Stimulated activated CD8-positive, alpha-beta memory T cell treated with anti-CD3 and anti-CD28 coated beads, Interleukin-4, amount 100 ng/mL, for 1 hour (primary cell): ENCODE data around the gene FBLN1.

Source experiments
- DNase-seq, 2 donors: peaks; one replicate each; pipeline ENCODE4 v3.0.0-alpha.2; 2020; ENCODE audit warnings: low read depth in 2 of 2, low spot score in 1 of 2

FBLN1 gene

DNA sequence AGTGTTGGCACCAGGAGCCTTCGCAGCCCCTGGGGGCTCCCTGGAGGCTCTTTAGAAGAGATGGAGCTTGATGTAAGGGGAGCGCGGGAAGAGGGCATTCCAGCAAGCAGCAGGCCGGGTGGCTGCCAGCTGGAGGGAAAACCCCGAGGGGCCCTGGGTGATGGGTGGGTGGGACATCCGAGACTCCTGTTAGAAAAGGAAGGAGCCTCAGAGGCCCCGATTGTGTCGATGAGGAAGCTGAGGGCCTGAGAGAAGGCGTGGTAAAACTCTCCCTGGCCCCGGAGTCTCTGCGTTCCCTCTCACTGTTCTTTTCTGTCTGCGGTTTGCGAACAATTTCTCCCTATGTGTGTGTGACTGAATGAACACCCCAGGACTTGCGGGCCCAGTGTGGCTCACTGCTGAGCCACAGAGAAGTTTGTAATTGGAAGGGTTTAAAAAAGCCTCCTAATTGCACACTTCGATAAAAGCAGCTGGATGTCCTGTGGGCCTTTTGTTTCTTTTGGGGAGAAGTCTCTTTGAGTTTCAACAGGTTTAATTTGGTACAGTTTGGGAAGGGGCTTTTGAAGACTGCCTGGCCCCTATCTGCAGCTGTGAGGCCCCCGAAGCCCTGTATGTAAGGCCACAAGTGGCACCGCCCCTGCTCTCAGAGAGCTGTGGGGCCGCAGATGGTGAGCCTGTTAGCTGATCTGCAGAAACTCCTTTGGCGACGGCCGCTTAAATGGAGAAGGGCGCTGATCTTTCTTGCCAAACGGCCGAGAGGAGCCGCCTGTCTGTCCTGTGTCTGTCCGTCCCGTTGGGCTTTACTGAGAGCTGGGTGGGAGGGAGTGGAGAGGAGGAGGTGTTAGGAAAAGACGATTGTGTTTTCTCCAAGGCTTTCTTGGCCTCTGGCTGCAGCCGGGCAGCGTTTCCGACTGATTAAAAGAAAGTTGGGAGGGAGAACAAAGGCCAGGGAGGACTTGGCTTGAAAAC lies 2.0 kb downstream of the FBLN1 start:
- no peak for DNase-seq

DNA sequence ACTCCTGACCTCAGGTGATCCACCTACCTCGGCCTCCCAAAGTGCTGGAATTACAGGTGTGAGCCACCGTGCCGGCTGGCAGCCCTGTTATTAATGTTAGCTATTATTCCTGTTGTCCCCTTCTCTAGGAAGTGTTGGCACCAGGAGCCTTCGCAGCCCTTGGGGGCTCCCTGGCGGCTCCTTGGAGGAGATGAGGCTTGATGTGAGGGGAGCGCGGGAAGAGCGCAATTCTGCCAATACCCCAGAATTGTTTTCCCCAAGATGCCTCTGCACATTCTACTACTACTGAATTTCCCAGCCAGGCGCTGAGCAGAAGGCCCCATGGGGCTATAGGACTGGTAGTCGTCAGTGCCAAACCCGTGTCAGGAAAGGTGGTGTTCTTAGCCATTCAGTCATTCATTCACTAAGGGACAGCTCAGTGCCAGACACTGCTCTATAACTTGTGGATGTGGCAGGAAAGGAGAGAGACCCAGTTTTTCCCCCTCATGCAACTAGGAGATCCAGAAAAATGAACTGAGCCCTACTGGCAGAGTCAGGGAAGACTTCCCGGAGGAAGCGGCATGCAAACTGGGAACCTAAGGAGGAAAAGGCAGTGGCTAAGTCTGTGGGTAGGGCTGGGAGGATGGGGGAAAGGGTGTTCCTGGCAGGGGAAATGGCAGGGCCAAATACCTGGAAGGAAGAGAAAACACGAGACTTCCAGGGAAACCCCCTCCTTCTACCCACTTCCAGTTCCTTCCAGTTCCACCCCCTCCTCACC lies 3.5 kb downstream of the FBLN1 start:
- no peak for DNase-seq

DNA sequence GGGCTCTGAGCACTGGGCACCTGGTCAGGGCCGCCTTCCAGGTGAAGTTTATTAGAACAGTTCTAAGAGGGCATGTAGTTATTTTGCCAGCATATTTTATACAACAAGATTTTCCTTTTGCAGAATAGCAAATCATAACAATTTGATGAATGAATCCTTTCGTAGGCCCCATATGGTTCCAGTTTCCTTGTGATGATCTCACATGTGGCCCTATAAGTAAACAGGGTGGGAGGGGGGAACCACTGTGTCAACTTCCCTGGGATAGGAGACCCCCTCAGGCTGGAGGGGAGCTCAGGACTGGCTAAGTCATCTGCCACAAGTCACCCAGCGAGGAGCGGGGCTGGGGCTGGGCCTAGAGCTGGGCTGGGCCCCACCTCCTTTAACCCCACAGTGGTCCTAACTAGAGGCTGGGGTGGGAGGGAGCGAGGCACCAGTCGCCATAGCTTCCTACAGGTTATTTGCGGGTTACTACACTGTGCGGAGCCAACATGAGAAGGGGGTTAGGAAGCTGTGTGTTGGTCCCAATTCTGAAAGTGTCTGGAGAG lies 4.2 kb downstream of the FBLN1 start:
- DNase-seq: no peak

DNA sequence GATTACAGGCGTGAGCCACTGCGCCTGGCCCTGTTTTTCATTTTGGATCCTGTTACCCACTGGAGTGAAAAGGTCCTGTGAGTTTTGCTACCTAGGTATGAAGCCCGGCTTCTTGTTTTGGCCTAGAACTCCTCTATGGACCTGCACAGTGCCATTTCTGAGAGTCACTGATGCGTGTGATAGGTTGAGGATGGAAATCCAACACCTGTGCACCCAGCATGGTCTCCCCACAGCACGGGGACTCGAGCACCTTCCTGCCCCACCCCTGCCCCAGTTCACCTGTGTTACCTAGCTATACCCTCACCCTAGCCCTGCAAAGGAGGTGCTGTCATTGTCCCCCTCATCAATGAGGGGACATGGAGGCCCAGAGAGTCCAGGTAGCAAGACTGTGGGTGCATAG lies 5.1 kb downstream of the FBLN1 start:
- DNase-seq: no peak

DNA sequence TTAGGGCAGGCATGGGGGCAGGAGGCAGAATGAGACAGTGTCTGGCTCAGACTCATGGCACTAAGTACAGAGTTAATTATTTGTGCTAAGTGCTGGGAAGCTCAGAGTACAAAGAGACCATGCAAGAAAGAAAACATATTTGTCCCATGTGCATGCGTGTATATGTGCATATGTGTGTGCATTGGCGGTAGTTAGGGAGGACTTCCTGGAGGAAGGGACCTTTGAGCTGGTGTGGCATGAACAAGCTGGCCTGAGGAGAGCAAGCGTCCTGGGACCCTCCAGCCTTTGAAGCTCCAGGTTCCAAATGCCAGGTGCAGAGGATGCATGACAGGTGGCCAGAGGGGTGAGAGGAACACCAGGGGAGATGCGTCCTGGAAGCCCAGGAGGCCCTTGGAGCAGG lies 6.1 kb downstream of the FBLN1 start:
- no peak for DNase-seq

DNA sequence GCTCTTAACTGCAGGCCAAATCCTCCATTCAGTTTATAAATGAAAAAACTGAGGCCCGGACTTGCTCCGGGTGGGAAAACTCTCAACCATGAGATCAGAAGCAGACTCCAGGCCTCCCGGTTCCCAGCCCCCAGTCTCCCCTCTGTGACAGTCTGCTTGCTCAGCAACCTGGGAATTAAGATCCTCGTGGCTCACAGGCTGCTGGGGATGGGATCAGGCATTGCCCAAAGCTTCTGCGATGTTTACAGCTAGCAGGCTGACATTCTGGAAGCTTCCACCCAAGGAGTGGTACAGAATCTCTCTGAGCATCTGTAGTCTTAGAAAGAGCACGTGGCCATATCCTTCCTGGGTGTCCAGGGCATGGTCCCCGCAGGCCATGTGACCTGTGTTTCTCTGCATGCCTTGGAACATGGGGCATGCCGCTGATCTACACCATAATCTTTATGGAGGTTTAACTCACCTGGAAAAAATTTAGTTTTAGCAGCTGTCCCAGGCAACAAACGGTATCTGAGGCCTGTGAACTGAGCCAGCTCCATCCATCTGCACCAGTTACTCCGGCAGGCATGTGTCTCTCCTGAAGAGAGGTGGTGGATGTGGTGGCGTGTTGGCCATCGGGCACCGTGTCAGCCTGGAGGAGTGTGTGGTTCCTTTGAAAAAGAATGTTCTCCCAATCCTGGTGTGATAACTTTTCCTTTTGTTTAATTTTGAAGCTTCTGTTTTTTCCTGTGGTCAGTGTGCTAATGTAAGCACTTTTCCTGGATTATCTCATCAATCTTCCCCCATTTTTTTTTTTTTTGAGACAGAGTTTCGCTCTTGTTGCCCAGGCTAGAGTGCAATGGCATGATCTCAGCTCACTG lies 7.9 kb downstream of the FBLN1 start:
- DNase-seq: no peak

DNA sequence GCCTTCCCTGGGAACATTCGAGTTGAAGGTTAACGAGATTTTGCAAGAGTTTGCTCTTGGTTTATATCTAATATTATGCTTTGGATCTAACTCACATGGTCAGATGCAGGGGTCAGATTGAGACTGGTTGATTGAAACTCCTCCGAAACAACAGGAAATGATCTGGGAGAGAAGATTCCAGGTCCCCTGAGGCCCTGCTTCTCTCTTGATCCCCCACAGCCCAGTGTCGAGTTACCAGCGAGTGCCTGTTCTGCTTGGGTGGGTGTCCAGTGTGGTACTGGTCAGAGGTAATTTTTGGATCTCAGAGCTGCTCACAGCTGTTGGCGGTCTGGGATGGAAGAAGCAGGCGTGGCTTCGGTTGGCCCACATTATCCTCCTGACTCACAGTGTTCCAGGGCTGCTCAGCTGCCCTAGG lies 9.2 kb downstream of the FBLN1 start:
- DNase-seq: no peak

DNA sequence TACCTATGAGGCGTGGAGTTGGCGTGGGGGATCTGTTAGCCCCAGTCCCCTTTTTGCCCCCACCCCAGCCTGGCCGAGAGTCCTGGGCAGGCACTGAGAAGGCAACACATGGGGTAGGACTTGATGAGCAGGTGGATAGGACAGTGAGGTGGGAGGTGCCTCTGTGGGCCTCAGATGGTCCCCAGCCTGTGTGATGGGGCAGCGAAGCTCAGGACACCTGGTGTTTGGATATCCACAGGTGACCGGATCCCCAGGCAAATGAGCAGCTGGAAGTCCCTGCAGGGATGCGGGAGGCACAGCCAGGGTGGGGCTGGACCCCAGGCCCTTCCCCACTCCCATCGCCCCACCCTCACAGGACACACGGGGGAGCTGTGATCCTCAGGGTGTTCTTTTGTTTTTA lies 9.7 kb downstream of the FBLN1 start:
- DNase-seq: no peak

DNA sequence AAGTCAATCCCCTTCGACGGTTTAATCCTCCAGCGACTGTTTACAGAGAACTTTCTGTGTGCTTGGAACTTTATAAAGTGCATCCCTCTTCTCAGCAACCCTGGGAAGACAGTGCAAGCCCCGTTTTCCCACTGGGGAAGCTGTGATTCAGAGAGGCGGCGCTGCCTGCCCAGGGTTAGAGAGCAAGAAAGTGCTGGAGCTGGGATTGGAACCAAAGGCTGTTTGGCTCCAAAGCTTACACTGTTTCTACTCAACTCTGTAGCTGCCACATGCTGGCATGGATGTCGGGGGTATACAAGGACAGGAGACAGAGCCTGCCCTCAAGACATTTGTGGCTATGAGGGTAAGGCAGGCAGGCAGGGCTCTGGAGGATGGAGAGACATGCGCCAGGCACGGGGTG lies 13.0 kb downstream of the FBLN1 start:
- DNase-seq: no peak

DNA sequence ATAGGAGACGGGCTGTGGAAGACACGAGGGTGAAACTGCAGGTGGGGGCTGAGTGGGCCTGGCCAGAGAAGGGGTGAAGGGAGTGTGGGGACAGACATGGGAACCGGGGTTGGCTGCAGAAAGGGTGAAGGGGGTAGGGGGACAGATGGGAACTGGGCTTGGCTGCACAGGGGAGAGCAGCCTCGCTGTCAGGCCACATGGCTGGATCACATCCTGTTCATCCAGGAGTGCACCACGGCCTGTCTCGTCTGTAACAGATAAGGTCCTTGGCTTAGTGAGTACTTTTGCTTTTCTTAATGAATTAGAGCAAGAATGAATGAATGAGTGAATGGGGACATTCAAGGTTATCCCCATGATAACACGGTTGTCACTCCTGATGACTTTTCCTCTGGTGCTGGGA lies 13.5 kb downstream of the FBLN1 start:
- no peak for DNase-seq

DNA sequence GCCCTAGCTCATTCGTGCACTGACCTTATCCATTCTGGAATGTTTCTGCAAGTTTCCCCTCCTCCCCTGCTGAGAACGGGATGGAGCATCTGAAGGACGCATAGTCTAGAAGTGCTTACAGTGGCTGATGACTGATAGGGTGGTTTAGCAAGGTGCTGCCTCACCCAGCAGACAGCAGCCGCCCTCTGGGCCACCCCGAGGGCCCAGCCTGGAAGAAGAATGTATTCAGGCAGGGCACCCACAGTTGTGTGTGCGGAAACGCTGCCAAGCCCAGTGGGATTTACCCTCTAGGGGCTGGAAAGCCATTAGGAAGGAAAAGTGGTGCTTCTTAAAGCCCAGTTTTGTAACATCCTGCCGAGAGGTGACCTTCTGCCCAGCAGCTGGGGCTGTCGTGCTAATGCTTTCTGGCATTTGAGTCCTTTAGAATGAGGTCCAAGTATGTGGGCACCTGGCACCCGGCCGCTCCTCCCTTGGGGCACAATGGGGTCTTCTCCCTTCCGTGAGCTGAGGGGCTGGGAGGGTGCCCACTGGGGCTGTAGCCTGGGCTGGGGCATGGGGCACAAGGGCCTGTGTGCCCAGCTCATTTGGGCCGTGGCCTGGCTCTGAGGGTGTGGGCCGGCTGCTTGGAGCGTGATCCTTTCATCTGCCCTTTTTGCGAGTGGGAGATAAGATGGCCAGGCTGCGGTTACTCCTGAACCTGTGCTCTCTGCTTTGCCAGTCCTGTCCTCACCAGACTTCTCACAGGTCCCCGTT lies 14.4 kb downstream of the FBLN1 start:
- DNase-seq: no peak

DNA sequence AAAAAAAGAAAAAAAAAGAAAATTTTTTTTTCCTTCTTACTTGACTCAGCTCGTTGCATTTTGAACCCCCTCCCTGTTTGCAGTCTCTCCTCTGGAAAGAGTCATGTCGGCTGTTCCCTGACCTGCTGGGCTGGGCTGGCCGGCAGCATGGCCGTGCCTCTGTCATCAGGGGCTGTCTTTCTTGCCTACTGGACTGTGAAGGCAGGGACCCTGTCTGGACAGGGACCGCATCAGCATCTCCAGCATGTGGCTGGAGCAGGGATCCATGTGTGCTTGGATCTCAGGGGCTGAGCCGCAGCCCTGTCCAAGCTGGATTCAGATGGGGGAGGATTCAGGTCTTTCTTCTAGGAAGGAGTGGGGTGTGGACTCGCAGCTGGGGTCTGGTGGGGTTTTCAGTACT lies 15.5 kb downstream of the FBLN1 start:
- DNase-seq: no peak

DNA sequence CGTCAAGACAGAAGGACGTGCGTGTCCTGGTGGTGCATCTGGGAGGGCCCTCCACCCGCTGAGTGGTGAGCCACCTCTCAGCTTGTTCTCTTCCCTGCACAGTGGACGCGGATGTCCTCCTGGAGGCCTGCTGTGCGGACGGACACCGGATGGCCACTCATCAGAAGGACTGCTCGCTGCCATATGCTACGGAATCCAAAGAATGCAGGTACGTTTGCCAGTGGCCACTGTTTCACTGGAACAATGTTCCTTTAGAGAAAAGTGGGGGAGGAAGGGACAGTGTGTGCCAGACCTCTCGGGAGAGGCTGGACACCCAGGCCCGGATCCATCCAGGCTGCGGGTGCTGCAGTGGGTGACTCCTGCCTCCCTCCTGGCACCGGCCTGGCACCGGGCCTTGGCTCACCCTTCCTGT lies 15.9 kb downstream of the FBLN1 start:
- no peak for DNase-seq

DNA sequence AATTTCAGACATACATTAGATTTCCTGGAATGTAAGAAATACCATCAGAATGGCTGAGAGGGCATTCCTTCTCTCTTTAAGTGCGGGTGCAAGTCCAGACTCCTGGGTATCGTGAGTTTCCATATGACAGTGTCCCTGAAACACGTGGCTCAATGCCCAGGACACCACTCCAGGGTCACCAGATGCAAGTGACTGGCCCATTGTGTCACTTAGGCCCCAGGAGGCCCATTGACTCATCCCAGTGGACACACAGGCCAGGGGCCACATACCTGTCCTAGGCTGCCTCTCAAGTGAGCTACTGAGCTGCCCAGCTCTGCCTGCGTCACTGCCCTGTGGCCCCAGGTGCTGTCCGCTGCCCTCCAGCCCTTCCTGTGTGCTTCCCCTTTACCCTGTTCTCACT lies 18.5 kb downstream of the FBLN1 start:
- no peak for DNase-seq

DNA sequence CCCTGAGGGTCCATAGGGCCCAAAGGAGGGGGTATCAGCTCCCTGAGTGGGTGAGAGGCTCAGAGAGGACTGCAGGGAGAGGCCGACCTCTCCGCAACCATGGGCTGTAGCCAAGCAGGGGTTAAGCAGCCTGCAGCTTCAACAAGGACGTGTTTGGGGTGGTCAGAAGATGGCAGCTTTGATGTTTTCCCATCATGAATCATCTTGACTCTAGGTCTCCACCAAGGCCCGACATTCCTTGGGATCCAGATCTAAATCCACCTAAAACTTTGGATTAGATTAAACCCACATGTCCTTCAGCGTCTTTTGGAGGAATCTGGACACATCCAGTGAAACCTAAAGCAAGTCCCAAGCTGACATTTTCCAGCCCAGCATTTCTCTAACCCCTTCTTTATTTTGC lies 19.8 kb downstream of the FBLN1 start:
- no peak for DNase-seq

DNA sequence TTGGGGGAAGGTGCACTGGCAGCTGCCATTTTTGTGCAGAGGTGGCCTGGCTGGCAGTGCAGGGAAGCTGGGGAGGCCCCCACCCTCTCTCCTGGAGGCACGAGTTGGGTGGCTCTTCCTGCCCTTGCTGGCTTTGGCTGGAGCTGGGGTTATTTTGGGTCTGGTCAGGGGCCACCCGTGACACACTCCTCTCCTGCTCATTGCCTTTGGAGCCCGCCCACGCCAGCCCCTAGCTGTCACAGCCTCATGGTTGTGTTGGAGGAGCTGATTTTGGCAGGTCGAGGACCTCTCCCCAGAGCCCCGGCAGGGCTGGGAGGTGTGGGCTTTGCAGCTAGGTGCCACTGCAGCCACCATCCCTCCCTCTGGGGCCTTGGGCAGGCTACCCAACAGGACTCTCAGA lies 21.5 kb downstream of the FBLN1 start:
- DNase-seq: no peak

DNA sequence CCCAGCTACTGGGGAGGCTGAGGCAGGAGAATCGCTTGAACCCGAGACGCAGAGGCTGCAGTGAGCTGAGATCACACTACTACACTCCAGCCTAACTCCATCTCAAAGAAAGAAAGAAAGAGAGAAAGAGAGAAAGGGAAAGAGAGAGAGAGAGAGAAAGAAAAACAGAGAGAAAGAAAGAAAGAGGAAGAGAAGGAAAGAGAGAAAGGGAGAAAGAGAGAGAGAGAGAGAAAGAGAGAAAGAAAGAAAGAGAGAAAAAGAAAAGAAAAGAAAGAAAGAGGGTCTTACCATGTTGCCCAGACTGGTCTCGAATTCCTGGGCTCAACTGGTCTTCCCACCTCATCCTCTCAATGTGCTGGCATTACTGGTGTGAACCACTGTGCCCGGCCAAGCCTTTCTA lies 22.3 kb downstream of the FBLN1 start:
- DNase-seq: no peak

DNA sequence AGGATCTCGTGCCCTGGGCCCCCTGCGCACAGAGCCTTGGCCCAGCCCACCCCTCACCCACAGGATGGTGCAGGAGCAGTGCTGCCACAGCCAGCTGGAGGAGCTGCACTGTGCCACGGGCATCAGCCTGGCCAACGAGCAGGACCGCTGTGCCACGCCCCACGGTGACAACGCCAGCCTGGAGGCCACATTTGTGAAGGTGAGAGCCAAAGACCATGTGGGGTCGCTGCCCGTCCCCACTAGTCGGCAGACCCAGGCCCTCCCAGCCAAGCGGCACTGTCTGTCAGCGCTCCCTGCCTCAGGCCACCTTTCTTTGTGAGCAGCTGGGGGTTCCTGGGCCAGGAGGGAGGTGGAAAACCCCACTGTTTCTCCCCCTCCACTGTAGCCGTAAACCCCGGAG lies 22.8 kb downstream of the FBLN1 start:
- DNase-seq: no peak

DNA sequence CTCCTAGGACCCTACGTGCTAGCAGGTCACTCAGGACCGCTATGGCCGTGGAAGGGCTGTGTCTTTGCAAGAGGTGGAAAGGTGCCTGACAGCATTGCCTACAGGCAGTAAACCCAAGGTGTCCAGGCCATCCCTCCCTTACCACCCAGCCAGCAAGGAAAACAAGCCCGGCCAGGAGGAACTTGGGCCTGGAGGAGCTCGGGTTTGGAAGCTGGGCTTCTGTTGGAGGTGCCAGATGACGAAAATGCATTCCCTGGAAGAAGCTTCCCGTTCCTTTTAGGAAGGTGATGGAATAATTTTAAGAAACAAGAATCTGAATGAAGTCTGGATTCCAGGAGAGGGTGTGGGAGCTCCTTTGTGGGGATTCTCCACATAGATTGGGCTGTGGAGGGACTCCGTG lies 23.6 kb downstream of the FBLN1 start:
- no peak for DNase-seq

DNA sequence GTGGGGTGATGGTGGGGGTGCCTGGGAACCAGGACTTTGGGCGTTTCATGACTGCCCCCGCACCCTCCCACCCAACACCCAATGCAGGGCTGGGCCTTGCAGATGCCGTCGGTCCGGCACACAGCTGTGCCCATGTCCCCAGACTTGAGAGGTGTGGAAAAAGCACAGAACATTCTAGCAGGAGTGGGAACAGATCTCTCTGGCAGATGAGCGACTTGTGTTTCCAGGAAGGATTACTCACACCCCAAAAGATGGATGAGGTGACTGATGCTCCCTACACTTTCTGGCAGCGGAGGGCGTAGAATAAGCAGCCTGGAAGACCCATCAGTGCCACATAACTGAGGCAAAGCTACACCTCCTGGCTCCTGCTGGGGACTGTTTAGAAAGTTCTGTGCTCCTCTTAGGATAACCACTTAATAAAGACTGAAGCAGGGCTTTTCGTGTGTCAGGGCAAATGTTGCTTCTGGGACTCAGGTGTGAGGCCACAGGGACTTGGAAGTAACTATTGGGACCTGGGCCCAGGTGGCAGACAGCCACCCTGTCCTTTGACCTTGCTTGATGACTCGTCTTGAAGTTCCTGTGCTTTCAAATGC lies 24.2 kb downstream of the FBLN1 start:
- DNase-seq: no peak
